Measurements from ENCODE around the gene AK8. TPM values are rescaled to one million over a fixed set of nuclear protein-coding genes. Genes with fewer than 3 reads are reported as not detected.

Gene AK8
- total RNA-seq, 1 experiment from 2014 or later = not detected

GRCh38 chr9:132679946-132680625 lies 198.0 kb downstream of the AK8 start:
- ChIA-PET CTCF (no interaction called here), POLR2A (ENCODE audit: low non-redundant PET) (no interaction called here)
- no peak for DNase-seq (ENCODE audit: low spot score)
- no peaks in the 10 kb centered on the region for H3K27me3 ChIP-seq (replicated peaks; ENCODE audit: insufficient read depth, low read depth, low read length, poor library complexity)
- no peak overlapping the region for H3K4me3 ChIP-seq (ENCODE audit: low read depth, low read length, poor library complexity, severe bottlenecking)
- H3K36me3 ChIP-seq (ENCODE audit: insufficient read depth, low read length, poor library complexity, severe bottlenecking) = peaks cover 61% of the 10 kb centered on the region
- H3K9me3 ChIP-seq (ENCODE audit: low read depth, low read length, poor library complexity, severe bottlenecking) = no peaks in the 10 kb centered on the region
- H3K27ac ChIP-seq (ENCODE audit: low read depth, low read length, poor library complexity, severe bottlenecking) = no peak overlapping the region
- TF ChIP-seq CTCF (conservative IDR thresholded peaks at IDR 0.05; ENCODE audit: low read depth, low read length) = no peak
- TF ChIP-seq EZH2 (IDR thresholded peaks at IDR 0.05; ENCODE audit: borderline replicate concordance, low read depth, low read length, poor library complexity, severe bottlenecking) = no peak
- no TSS peak for BruUV-seq (replicated peaks)
- H3K4me1 ChIP-seq (ENCODE audit: insufficient read depth, low read length, poor library complexity, severe bottlenecking) = no peaks in the 10 kb centered on the region
- intact Hi-C loops (cut with micrococcal nuclease; ENCODE audit: unreplicated experiment) = no loop called here

- ChIA-PET POLR2A (ENCODE audit: low non-redundant PET) (no interaction called here), CTCF (no interaction called here)
- H3K27me3 ChIP-seq (replicated peaks; ENCODE audit: insufficient read depth, low read depth, low read length, poor library complexity) = no peaks in the 10 kb centered on the region
- H3K9me3 ChIP-seq (ENCODE audit: low read depth, low read length, poor library complexity, severe bottlenecking) = no peaks in the 10 kb centered on the region
- peaks cover 3% of the 10 kb centered on the region for H3K4me1 ChIP-seq (ENCODE audit: insufficient read depth, low read length, poor library complexity, severe bottlenecking)
- H3K4me3 ChIP-seq (ENCODE audit: low read depth, low read length, poor library complexity, severe bottlenecking) = no peak overlapping the region
- BruUV-seq (replicated peaks) = no TSS peak
- intact Hi-C loops (cut with micrococcal nuclease; ENCODE audit: unreplicated experiment) = no loop called here
- no peak for DNase-seq (ENCODE audit: low spot score)
- no peak for TF ChIP-seq CTCF (conservative IDR thresholded peaks at IDR 0.05; ENCODE audit: low read depth, low read length)
- no peak for TF ChIP-seq EZH2 (IDR thresholded peaks at IDR 0.05; ENCODE audit: borderline replicate concordance, low read depth, low read length, poor library complexity, severe bottlenecking)
- no peak overlapping the region for H3K27ac ChIP-seq (ENCODE audit: low read depth, low read length, poor library complexity, severe bottlenecking)
- H3K36me3 ChIP-seq (ENCODE audit: insufficient read depth, low read length, poor library complexity, severe bottlenecking) = peaks cover 41% of the 10 kb centered on the region
Observed at GRCh38 chr9:132677976-132678375, 200.1 kb downstream of the AK8 start.

Other genes with a start within 250 kb of the AK8 start
- gene DDX31, start 208.3 kb downstream of the AK8 start, total RNA-seq (2021) = 28.6 and 34.2 TPM in 2 replicates
- gene GTF3C4, start 207.8 kb downstream of the AK8 start, total RNA-seq (2021) = 38.6 and 40.8 TPM in 2 replicates
- gene SPACA9, start 614 bp upstream of the AK8 start, total RNA-seq (2021) = 2.1 and 4.3 TPM in 2 replicates
- 40.9 and 42.5 TPM in 2 replicates for gene TSC1, start 66.3 kb upstream of the AK8 start, total RNA-seq (2021)
- not detected in 2 replicates for gene GFI1B, start 100.4 kb upstream of the AK8 start, total RNA-seq (2021)
- 98.1 and 99.9 TPM in 2 replicates for gene GTF3C5, start 152.7 kb upstream of the AK8 start, total RNA-seq (2021)
- 2.8 and 3.4 TPM in 2 replicates for gene CEL, start 183.7 kb upstream of the AK8 start, total RNA-seq (2021)
- gene RALGDS, start 243.0 kb upstream of the AK8 start, total RNA-seq (2021) = 40.1 and 42.3 TPM in 2 replicates